GM20000 (cell line): ENCODE data around the gene CLIC1.
A peak's percentile ranks its signal among the peaks of the same experiment; 100 is the strongest.

ENCODE experiments used
- DNase-seq: peaks from one replicate; pipeline ENCODE4 v3.0.0; 2012; ENCODE audit warnings: low spot score
- TF ChIP-seq, protein P1 (sequence below): IDR thresholded peaks from 2 replicates; pipeline ENCODE4 v1.5.1; 2012; ENCODE audit warnings: mild to moderate bottlenecking, control low read depth; ENCODE audit errors: extremely low read depth, missing control alignments

Gene CLIC1

DNA sequence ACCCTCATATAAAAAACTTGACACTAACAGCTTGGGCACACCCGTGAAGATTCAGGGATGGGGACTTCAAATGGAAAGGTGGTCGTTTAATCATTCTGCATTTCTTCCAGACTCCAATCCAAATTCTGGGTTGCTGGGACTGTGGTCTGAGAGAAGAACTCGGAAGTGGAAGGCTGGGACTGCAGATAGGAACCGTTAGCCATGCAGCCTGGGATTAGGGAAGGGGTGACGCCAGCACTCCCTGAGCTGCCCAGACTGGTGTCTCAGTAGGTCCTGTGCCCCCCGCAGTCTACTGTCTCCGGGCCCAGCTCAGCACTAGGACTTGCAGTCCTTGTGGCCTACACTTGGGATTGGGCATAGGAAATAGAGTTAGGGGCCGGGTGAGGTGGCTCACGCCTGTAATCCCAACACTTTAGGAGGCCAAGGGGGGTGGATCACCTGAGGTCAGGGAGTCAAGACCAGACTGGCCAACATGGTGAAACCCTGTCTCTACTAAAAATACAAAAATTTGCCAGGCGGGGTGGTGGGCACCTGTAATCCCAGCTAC lies 511 bp upstream of the CLIC1 start:
- TF ChIP-seq, protein P1, sequence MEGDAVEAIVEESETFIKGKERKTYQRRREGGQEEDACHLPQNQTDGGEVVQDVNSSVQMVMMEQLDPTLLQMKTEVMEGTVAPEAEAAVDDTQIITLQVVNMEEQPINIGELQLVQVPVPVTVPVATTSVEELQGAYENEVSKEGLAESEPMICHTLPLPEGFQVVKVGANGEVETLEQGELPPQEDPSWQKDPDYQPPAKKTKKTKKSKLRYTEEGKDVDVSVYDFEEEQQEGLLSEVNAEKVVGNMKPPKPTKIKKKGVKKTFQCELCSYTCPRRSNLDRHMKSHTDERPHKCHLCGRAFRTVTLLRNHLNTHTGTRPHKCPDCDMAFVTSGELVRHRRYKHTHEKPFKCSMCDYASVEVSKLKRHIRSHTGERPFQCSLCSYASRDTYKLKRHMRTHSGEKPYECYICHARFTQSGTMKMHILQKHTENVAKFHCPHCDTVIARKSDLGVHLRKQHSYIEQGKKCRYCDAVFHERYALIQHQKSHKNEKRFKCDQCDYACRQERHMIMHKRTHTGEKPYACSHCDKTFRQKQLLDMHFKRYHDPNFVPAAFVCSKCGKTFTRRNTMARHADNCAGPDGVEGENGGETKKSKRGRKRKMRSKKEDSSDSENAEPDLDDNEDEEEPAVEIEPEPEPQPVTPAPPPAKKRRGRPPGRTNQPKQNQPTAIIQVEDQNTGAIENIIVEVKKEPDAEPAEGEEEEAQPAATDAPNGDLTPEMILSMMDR = no peak
- no peak for DNase-seq

DNA sequence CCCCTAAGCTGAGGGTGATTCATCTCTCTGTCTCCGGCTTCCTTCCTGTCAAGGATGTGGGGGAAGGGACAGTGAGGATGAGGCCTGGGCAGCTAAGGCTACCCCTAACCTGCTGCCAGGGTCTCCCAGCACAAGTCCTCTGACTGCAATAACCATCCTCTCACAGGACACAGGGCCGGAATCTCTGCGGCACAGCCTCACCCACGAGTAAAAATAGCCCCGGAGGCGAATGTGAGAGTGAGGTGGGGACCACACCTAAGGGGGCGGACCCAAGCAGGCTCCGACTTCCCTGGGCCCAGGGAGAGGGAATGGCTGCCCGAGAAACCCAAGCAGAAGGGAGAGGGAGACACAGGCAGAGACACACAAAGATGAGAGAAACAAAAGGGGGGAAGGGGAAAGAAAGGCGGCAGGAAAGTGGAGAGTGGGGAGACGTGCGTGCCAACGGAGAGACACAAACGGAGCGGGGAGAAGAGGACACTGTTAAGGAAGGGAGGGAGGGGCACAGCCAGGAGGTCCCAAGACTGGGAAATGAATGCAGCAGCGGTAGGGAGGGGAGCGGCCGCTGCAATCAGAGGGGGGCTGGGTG lies 1.4 kb downstream of the CLIC1 start:
- peak; percentile 86 for DNase-seq
- TF ChIP-seq, protein P1 = no peak

DNA sequence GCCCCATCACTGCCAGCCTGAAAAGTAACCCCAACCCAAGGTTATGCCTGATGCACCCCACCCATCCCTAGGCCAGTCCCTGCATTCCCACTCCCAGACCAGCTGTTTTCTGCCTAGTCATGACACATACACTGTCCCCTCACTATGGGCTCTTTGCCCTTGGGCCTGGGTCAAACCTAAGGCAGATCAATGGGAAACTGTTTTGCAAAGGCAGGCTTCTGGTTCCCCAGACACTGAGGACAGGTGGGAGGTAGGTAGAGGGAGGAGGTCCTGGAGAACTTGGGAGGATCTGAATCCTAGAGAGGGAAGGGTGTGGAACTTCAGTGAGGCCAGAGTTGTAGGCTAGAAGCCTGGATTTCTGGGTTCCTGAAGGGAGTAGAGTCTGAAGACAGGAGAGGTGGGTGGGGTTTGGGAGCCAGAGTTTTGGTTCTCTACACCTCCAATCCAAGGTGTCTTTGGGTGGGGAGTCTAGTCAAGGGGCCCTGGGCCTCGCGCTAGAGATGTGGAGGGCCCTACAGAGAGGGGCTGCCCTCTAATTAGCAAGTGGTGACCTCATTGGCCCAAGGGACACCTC lies 2.0 kb downstream of the CLIC1 start:
- TF ChIP-seq, protein P1 = no peak
- DNase-seq = no peak

DNA sequence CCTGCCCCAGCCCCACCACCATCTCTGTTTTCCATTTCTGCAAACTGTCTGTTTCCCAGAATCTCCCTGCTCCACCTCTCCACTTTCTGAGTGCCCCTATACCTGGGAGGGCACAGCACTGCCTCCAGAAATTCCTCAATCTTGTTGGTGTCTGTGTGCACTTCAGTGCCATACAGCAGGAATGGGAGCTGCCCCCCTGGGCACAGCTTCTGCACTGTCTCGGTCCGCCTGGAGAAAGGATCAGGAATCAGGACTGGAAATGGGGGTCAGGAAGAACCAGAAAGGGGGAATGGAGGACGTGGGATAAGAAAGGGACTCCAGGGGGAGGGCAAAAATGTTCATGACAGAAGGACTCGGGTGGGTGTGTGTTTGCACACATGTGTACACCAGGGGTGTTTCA lies 2.6 kb downstream of the CLIC1 start:
- TF ChIP-seq, protein P1 = no peak
- DNase-seq = no peak

DNA sequence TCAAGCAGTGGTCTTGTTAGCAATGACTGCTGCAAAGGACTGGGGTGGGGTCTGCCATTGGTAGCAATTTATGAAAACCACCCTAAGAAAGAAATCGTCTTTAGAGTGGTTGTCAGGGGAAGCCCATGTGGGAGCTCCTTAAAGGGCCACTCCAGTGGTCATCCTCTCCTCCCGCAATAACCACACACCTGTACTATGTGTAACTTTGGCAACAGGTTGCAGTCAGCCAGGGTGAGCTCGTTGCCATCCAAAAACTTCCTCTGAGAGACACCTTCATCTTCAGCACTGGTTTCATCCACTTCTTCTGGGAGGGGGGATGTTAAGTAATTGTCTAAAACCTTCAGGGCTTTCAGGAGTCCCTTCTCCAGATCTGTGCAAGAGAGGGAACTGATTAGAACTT lies 4.3 kb downstream of the CLIC1 start:
- no peak for DNase-seq
- TF ChIP-seq, protein P1 = no peak

DNA sequence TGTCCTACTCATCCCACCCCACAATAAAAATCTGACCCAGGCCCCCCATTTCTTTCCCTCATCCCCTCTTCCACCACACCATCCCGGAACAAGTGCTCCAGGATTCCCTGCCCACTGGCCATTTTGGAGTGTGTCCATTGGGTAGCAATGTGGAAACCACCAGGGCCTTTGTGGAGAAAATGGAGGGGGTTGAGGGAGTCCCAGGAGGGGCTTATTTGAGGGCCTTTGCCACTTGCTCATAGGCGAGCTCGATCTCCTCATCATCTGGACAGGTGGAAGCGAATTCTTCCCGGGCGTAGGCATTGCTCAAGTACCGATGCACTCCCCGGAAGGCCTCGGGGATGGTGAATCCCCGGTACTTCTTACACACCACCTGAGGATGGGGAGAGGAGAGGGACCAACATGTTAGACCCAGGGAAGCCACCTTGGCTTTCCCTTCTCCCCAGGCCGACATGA lies 5.7 kb downstream of the CLIC1 start:
- TF ChIP-seq, protein P1 = no peak
- DNase-seq = no peak

DNA sequence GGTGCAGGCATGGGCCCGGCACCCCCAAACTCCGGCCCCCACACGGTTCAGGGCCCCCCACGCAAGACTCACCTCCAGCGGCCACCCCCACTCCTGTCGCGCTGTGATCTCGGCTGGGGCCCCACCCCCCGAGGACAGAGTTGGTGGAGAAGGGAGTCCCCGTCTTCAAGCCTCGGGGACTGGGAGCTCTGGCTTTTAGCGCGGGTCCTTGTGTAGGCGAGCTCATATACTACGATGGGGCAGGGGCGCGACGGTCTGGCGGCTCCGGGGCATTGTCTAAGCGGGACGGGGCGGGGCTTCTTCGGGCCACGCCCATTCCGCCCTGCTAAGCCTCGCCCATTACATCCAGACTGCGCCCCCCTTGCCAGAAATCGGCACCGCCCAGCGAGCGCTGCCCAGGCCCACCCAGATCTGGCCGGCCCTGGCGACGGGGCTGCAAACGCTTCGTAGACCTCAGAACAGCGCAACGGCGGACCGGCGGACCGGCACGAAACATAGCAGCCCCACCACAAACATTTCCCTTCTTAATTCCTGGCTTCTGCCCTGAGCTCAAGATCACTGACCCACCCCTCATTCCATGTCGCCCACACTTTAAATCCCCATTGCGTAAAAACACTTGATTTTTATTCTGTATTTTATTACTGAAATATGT lies 6.2 kb downstream of the CLIC1 start:
- DNase-seq = peak; percentile 80

More for the DNA sequence above, 6.2 kb downstream of the CLIC1 start:
- TF ChIP-seq, protein P1 = no peak
